Ureter (tissue), 1 donor: ENCODE measurements around the gene RNF181. TPM values are rescaled to one million over a fixed set of nuclear protein-coding genes. Genes with fewer than 3 reads are reported as not detected.
"Not testable (repeated sequence)": the region's sequence is repeated elsewhere in the genome, so short reads cannot be mapped to it uniquely, and the experiment has no call there.

Experiments used
- DNase-seq: peaks from one replicate; pipeline ENCODE4 v3.0.0-alpha.2; 2020; ENCODE audit warnings: low spot score
- total RNA-seq: library from RNA; stranded (reverse); gene quantifications from one replicate; pipeline ENCODE4 v1.2.4, GENCODE V29; 2023
- donor health status: DM: yes; HTN: yes; CAD: no.

RNF181 gene, protein sequence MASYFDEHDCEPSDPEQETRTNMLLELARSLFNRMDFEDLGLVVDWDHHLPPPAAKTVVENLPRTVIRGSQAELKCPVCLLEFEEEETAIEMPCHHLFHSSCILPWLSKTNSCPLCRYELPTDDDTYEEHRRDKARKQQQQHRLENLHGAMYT
- 115 TPM for total RNA-seq

DNA sequence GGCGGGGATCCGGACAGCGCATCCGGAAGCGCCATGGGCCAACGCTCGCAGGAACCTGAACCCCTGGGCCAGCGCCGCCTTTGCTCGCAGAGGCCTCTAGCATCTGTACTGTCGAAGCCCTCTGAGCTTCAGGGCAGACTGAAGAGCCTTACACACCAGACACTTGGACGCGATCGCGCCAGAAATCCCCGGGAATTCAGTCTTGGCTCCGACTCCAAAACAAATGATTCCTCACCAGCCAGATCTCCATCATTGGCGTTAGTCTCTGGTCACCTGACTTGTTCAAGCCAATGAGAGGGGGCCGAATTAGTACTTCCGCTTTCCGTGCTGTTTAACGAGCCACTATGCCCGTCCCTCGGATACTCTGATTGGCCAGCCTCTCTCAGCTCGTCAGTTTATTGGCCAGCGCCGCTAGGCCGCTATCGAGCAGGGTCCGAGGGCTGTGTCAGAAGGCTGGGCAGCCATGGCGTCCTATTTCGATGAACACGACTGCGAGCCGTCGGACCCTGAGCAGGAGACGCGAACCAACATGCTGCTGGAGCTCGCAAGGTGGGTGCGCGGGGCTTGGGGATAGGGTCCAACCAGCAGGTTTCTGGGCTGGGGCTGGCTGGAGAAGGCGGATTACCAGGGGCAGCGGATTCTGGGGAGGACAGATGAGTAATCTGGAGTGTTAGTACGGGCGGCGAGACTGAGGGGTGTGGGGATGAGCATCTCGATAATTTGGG is at the start of gene RNF181:
Gene RNF181 (plus strand): TSS at position 445 of the 725 bp plus-strand sequence. CDS start 19 bp downstream, at position 464.
- DNase-seq = peak; percentile 98

DNA sequence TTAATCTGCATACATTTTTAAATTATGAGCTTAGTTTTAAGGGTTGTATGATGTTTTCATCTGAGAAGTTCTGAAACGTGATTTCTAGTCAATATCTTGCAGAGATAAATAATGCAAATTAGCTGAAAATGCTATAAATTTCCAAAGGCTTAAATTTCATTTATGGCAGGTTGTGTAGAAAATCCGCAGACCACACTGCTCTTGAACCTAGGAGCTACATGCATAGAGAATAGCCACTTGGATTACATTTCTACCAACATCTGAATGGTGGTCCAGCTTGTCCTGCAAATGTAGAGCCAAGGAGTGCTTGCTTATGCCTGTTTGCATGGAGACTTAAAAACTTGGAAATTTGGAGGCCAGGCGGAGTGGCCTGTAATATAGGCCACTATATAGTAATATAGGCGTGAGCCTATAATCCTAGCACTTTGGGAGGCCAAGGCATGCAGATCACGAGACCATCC is 49.7 kb upstream of the RNF181 start:
- no peak for DNase-seq

DNA sequence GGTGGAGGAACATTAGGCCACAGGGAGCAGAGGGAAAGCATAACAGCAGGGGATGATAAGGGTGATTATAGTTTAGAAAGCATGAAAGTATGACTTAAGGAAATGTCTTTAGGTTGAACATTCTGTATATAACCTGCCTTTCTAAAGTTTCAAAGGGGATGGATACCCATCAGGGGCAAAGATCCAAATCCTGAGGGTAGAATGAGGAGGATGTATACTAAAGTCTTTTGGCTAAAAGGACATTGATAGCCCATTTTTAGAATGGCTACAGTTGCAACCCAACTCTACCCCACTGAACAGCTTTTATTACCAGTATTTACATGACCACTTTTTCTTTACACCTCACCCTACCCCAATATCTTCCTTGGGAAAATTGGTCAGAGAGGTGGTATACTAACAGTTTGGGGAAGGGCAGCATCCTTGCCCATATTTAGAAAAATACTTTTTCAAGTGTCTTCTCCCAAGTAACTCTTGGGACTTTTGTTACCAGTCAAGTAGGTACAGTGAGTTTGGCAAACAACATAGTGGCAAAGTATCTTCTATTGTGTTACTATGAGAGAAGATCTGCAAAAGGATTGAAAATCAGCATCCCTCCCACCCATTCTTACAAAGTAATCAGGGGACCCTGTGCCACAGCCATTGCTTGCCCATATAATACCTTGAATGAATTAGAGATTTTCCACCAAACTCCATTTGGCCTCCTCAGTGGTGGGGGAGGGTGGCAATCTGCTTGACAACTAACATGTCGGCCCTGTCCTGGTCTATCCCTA is 48.3 kb upstream of the RNF181 start:
- no peak for DNase-seq

DNA sequence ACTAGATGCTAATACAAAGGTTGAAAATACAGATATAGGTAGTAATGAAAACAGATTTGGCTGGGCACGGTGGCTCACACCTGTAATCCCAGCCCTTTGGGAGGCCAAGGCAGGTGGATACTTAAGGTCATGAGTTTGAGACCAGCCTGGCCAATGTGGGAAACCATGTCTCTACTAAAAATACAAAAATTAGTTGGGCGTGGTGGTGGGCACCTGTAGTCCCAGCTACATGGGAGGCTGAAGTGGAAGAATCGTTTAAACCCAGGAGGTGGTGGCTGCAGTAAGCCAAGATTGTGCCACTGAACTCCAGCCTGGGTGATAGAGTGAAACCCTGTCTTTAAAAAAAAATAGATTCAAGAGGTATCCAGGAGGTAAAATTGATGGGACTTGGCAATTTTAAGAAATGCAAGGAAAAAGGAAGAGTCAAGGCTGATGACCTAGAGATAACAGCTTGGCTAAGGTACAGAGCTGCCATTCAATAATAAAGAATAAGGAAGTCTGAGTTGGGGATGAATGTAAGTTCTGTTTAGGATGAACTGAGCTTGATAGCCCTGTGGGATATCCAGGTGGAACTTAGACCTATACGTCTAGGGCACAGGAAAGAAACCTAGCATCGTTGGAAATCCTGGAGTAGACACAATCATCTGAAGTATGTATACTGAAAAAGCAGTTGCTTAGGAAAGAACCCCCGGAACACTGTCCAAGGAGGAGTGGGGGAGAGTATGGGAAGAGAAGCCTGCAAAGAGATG is 47.5 kb upstream of the RNF181 start:
- DNase-seq = no peak

DNA sequence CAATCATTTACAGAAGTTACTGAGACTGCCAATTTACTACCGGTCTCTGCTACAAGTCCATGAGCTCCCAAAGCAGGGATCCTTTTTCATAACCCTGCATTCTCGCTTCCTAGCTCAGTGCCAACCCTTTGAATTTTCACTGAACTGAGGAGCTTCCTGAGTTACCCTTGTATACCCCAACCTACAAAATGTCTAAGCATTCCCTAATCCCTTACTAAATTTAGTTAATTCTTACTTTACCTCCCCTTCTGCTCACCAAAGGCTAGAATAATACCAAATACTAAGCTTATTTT is 47.0 kb upstream of the RNF181 start:
- DNase-seq = no peak

DNA sequence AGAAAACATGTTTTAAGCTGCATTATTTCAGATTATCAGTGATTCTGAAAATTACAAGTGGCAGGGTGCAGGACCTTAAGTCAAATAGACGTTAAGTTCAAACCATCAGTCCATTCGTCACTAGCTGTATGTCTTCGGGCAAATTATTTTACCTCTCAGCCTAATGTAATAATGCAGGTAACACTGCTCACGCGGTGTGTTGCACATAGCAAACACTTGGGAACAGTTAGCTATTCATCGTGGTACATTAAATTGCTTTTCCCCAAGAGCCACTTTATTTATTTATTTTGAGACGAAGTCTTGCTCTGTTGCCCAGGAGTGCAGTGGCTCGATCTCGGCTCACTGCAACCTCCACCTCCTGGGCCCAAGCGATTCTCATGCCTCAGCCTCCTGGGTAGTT is 46.5 kb upstream of the RNF181 start:
- no peak for DNase-seq

DNA sequence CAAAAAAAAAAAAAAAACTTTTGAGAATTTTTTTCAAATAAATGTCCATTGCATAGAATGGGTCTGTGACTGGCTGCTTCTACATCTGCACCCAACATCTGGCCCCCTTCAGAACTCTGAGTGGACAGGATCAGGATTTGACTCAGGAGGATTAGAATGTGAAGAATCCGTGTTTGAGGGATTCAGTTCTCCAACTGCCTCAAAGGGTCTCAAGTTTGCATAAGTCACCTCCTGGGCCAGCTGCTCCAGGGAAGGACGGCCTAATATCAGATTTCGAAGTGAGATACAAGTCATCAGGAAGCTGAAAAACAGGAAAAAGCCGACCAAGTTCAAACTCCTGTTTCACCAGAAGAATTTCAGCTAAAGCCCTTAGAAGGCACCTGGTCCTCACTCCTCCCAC is 45.7 kb upstream of the RNF181 start:
- DNase-seq = no peak

DNA sequence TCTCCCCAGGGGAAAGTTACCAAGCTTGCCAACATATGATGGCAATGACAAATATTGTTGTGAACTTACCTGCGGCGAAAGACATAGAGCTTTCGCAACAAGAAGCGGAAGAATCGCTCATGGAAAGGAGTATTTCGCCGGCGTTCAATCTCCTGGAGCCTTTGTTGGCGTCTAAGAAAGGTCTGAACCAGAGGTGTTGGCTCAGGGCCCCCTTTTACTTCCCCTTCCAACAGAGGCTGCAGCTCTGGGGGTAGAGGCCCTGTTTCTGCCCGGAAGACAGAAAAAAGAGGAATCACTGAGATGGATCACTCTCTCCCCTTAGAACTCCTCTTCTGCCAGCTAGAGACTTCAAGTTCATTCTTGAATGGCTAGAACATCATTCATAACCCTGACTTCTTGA is 45.1 kb upstream of the RNF181 start:
- DNase-seq = no peak

DNA sequence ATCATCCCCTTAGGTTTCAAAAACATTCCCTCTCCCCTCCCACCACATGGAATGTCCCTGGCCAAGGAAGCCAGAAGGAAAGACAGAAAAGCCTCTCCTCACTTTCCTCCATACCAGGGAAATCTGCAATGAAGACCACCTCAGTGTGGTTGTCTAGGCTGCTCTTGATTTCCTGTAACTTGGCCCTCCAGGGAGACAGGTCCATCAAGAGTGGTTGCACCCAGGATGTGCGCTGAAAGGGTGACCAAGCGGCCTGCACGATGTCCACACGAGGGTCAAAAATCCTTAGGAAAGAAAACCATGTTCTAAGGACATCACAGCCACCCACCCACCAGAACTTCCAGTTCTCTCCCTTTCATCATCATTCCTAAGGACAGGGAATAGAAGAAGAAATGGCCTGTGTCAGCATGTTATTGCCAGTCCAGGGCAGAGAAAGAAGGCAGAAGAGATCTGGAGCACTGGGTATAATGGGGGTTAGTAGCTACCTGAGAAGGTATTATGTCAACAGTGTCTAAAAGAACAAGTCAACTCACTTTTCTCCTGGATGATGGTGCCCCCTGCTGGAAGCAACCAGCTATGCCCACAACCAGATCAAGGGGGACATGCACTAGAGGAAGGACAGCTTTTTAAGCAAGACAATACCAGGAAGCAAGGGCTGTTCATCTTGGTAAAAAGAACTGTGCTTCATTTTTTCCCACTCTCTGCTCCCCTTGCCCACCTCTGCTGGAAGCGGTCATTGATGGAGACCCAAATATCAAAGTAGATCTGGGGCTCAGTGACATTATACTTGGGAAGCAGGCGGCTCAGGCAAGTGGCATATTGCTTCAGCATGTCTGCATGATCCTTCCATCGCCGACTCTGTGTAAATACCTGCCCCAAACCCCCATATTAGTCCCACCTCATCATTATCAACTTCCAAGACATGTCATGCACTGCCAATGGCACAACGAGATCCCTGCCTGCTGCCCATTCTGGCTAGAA is 43.6 kb upstream of the RNF181 start:
- DNase-seq = peak; percentile 89

DNA sequence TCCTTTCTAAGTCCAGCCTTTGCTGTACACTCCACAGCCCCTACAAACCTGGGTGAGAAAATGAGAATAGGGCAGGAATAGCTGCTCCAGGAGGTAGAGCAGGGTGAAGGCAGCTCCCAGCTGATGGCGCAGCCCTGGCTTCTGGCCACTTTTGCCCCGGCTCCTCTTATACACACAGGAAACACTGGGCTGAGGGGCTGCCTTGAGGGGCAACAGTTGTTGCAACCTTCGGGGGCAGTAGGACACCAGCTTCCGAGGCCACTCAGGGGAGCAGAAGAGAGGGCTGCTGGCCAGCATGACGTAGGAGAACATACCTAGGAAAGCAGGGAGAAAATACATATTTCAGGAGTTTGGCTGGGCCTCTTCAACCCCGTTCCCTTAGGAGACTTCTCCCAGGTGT is 42.4 kb upstream of the RNF181 start:
- no peak for DNase-seq

DNA sequence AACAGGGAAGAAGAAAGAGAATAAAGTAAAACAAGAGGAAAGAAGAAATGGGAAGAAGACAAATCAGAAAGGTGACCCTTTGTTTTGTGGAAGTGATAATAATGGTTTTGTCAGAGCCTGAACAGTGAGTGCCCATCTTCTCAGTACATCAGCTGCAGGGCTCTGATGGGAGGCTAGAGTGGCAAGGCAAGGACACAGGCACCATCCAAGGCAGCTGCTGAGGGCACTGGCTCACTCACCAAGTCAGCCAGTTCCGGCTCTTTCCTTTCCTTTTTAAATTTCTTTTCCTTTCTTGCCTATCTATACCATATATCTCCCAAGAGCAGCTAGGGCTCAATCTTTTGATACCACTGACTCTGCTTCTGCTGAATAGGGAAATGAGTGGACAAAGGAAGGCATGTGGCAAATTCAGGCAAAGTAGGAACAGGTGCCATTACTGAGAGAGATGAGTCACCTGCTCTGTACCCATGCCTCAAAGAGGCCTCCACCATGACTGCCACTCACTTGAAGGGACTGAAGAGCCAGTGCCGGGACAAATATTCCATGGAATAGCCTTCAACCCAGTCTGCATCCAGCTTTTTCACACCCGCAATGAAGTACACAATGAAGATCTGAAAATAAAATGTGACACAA is 40.4 kb upstream of the RNF181 start:
- no peak for DNase-seq

DNA sequence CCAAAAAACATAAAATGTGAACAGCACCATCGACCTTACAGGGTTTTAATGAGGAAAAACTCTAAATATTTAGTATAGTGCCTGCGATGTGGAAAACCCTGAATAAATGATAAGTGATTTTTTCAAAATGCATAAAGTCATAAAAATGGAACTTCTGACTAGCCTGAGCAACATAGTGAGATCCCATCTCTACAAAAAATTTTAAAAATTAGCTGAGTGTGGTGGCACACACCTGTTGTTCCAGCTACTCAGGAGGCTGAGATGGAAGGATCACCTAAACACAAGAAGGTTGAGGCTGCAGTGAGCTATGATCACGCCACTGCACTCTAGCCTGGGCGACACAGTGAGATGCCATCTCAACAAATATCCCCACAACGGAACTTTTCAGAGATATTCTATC is 38.4 kb upstream of the RNF181 start:
- no peak for DNase-seq

DNA sequence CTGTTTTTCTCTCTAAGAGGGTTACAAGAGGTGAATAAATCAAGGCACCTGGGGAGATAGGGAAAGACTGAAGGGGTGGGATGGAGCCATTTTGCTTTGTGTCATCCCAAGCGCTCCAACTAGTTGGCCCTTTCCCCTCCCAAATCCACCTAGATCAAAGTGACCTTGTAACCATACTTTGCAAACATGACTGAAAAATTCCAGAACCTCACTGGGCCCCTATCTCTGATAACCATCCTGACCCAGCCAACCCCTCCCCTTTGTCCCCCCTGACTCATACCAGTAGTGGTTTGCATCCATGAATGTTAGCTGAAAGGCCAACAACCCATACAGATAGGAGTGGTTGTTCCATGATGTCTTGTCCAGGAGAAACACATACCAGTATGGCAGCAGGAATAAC is 37.4 kb upstream of the RNF181 start:
- no peak for DNase-seq

DNA sequence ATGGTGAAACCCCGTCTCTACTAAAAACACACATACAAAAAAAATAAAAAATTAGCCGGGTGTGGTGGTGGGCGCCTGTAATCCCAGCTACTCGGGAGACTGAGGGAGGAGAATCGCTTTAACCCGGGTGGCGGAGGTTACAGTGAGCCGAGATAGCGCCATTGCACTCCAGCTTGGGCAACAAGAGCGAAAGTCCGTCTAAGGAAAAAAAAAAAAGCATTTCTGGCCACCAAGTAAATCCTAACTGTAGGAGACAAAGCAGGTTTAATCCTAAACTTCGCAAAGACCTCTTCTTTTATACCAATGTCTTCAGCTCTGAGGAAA is 35.2 kb upstream of the RNF181 start:
- not testable (repeated sequence) for DNase-seq

DNA sequence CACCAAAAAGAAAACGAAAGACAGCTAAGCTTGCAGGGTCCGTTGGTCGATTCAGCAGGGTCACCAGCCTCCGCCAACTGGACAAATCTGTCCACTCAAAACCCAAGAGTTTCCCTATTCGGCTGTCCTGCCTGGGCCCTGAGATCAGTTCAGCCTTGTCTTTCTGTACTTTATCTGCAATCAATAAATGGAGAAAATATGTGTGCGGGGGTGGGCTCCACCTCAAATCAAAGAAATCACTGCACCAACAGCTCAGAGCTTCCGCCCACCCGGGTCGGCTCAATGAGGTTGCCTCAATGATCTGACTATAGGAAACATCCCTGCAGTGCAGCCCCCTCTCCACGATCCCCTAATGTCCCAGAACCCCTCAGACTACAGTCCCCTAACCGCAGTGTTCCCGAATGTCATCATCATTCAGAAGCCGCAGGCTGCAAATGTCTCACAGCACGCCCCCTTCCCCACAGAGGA is 34.7 kb upstream of the RNF181 start:
- DNase-seq = no peak

DNA sequence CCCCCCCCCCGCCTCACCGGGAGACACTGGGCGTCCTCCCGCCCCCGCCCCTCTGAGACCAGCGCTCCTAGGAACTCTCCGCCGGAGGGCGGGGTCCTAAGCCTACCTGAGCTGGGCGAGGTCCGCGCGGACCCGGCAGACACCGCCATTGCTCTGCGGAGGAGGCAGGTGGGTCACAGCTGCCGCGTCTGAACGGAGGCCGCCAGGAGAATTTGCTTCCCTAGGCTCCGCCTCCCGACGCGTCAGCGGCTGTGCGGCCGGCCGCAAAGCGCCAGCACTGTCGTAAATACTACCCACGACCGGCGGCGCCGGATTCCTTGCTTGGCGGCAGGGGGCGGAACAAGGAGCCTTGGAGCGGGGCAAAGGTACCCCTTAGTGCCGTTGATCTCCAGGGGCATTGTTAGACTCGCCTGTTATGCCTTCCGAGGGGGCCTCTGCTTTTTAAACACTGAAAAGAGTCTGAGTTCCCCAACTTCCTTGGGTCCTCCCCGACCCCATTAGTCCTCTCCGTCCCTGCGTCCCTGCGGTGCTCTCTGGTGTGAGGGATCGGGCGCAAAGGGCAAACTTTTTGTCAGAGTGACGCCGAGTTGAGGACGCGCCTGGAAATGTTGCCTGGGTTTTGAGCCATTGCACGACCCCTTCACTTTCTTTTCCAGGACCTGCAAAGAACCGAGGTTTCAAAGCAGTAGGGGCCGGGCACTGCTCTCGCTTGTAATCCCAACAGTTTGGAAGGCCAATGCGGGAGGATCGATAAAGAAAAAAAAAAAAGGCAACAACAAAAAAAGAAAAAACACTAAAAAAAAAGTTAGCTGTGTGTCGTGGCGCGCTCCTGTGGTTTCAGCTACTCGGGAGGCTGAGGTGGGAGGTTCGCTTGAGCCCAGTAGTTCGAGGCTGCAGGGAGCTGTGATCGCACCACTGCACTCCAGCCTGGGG is 34.0 kb upstream of the RNF181 start, which contains the start of gene GGCX:
Gene GGCX (minus strand): TSS at position 214 of the 933 bp plus-strand sequence. CDS start 65 bp downstream, at position 149.
- peak; percentile 96 for DNase-seq

DNA sequence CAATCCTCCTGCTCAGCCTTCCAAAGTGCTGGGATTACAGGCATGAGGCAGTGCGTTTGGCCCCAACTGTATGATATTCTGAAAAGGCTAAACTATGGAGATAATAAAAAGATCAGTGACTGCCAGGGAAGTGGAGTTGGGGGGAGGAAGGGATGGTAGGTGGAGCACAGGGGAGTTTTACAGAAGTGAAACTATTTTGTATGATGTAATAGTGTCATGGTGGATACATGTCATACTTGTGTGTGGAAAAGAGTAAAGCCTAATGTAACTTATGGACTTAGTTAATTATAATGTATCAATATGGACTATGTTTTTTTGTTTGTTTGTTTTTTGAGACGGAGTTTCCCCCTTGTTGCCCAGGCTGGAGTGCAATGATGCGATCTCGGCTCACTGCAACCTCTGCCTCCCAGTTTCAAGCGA is 31.4 kb upstream of the RNF181 start:
- DNase-seq = no peak

DNA sequence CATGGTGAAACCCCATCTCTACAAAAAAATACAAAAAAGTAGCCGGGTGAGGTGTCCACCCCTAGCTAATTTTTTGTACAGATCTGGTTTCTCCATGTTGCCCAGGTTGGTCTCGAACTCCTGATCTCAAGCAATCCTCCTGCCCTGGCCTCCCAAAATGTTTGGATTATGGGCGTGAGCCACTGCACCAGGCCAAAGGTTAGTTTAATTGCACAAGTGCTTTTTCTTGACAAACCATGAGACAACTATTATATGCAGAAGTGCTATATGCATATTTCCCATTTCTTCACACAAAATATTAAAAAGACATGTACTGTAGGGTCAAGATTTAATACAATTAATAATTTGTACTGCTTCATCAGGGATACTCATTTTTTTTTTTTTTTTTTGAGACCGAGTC is 29.3 kb upstream of the RNF181 start:
- no peak for DNase-seq

DNA sequence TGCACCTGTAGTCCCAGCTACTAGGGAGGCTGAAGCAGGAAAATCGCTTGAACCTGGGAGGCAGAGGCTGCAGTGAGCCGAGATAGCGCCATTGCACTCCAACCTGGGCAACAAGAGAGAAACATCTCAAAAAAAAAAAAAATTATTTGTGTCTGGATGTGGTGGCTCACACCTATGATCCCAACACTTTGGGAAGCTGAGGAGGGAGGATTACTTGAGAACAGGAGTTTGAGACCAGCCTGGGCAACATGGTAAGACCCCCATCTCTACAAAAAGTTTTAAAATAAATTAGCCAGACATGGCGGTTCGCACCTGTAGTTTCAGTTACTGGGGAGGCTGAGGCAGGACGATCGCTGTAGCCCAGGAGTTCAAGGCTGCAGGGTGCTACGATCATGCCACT is 19.8 kb upstream of the RNF181 start:
- DNase-seq = no peak

DNA sequence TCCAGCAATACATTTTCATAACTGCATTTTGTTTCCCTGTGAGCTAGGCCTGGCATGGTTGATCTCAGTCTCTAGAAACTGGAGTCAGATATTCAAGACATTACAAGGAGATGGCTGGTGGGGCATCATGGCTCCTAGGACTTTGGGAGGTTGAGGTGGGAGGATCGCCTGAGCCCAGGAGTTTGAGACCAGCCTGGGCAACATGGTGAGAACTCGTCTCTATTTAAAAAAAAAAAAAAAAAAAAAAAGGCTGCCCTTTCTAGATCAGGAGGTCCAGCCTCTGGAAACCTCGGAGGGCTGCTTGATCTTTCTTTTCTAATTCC is 18.5 kb upstream of the RNF181 start:
- DNase-seq = no peak
